ENCODE measurements around the gene ALKBH2. TPM values are rescaled to one million over a fixed set of nuclear protein-coding genes. Genes with fewer than 3 reads are reported as not detected.
A peak's percentile ranks its signal among the peaks of the same experiment; 100 is the strongest.

The ALKBH2 gene
- polyA plus RNA-seq, 4 donors: 4.2 to 17.8 (median 9.9) TPM

DNA sequence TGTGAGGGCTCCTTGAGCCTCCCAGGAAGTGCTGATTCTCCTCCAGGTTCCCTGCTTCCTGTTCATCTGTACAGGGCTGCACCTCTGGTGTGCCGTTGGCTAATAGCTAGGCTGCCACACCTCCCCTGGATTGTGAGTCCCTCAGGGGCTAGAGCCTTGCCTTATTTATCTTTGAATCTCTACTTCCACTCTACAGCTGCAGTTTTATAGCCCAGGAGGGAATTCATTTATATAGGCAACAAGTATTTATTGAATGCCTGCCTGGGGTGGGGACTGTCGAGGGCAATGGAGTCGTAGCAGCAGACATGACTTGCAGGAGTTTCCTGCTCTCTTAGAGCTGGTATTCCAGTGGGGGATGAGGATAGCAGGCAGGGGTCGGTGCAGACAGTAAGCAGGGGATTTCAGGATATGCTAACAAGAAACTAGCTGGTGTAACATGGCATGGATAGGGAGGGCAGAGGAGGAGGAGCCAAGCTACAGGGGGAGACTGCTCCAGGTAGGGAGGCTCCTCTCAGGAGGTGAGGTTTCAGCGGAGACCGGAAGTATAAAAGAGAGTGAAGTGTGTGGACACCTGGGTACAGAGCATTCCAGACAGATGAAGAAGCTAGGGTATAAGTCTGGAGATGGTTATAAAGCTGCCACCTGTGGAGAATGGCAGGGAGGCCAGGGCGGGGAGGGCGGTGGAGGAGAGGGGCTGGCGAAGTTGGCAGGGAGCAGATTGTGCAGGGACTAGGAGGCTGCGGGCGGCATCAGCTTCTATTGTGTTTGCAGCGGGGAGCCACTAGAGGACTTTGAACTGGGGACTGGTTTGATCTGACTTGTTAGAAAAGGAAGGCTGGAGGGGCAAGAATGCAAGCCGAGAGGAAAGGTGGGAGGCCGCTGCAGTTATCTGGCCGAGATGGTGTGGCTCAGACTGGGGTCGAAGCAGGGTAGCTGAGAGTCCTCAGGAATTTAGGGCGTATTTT lies 23.7 kb downstream of the ALKBH2 start:
- peaks cover 4 to 25% (median 14%) of the 10 kb centered on the region in 3 donors for H3K36me3 ChIP-seq (ENCODE audit: control insufficient read depth in 3 of 3, insufficient read depth in 2 of 3, low read depth in 1 of 3, low read length in 3 of 3)
- FAIRE-seq: no peak
- H3K4me1 ChIP-seq (ENCODE audit: control insufficient read depth in 3 of 3, insufficient read depth in 2 of 3, low read depth in 1 of 3, low read length in 2 of 3): peaks cover 0 to 31% (median 8%) of the 10 kb centered on the region in 3 donors
- WGBS, 3 donors: 19 to 57% (median 46%) methylated on average over 17 of the region's 17 CpGs
- H3K27me3 ChIP-seq (ENCODE audit: control insufficient read depth in 3 of 3, insufficient read depth in 3 of 3, low read length in 3 of 3): no peaks in the 10 kb centered on the region
- peak overlapping the region; percentile 76 to 86 (median 83) for H3K27ac ChIP-seq (ENCODE audit: low read depth in 1 of 3, low read length in 2 of 3)
- peak; percentile 92 for DNase-seq
- H3K9me3 ChIP-seq (ENCODE audit: control insufficient read depth in 2 of 2, insufficient read depth in 1 of 2, low read depth in 1 of 2, low read length in 1 of 2): peaks cover 0 to 4% of the 10 kb centered on the region in 2 donors
- peak overlapping the region in 2 of 3 donors; percentile 28 to 46 for H3K4me3 ChIP-seq (ENCODE audit: low read depth in 1 of 3, low read length in 3 of 3)

GRCh38 chr12:109065853-109066193 lies 27.4 kb downstream of the ALKBH2 start:
- H3K27ac ChIP-seq (ENCODE audit: low read depth in 1 of 3, low read length in 2 of 3): peak overlapping the region in 2 of 3 donors; percentile 27 to 57
- H3K36me3 ChIP-seq (ENCODE audit: control insufficient read depth in 3 of 3, insufficient read depth in 2 of 3, low read depth in 1 of 3, low read length in 3 of 3): peaks cover 2 to 39% (median 4%) of the 10 kb centered on the region in 3 donors
- no peaks in the 10 kb centered on the region for H3K27me3 ChIP-seq (ENCODE audit: control insufficient read depth in 3 of 3, insufficient read depth in 3 of 3, low read length in 3 of 3)
- no peak for FAIRE-seq
- 12 to 44% (median 22%) methylated on average over 1 of the region's 1 CpG for WGBS, 3 donors
- peaks cover 0 to 38% (median 8%) of the 10 kb centered on the region in 3 donors for H3K4me1 ChIP-seq (ENCODE audit: control insufficient read depth in 3 of 3, insufficient read depth in 2 of 3, low read depth in 1 of 3, low read length in 2 of 3)
- H3K4me3 ChIP-seq (ENCODE audit: low read depth in 1 of 3, low read length in 3 of 3): no peak overlapping the region
- peaks cover 0 to 7% of the 10 kb centered on the region in 2 donors for H3K9me3 ChIP-seq (ENCODE audit: control insufficient read depth in 2 of 2, insufficient read depth in 1 of 2, low read depth in 1 of 2, low read length in 1 of 2)
- DNase-seq: no peak

- peak; percentile 76 to 78 for DNase-seq
- H3K9me3 ChIP-seq (ENCODE audit: control insufficient read depth in 2 of 2, insufficient read depth in 1 of 2, low read depth in 1 of 2, low read length in 1 of 2): peaks cover 0 to 7% of the 10 kb centered on the region in 2 donors
- H3K4me1 ChIP-seq (ENCODE audit: control insufficient read depth in 3 of 3, insufficient read depth in 2 of 3, low read depth in 1 of 3, low read length in 2 of 3): peaks cover 0 to 35% (median 8%) of the 10 kb centered on the region in 3 donors
- peak overlapping the region; percentile 27 to 67 (median 39) for H3K27ac ChIP-seq (ENCODE audit: low read depth in 1 of 3, low read length in 2 of 3)
- FAIRE-seq: no peak
- WGBS, 3 donors: 21 to 66% (median 38%) methylated on average over 5 of the region's 5 CpGs
- no peaks in the 10 kb centered on the region for H3K27me3 ChIP-seq (ENCODE audit: control insufficient read depth in 3 of 3, insufficient read depth in 3 of 3, low read length in 3 of 3)
- H3K36me3 ChIP-seq (ENCODE audit: control insufficient read depth in 3 of 3, insufficient read depth in 2 of 3, low read depth in 1 of 3, low read length in 3 of 3): peaks cover 2 to 39% (median 5%) of the 10 kb centered on the region in 3 donors
- H3K4me3 ChIP-seq (ENCODE audit: low read depth in 1 of 3, low read length in 3 of 3): no peak overlapping the region
Measured at GRCh38 chr12:109065154-109065852, 28.0 kb downstream of the ALKBH2 start.

GRCh38 chr12:109064143-109064542 lies 29.1 kb downstream of the ALKBH2 start:
- peaks cover 2 to 44% (median 5%) of the 10 kb centered on the region in 3 donors for H3K36me3 ChIP-seq (ENCODE audit: control insufficient read depth in 3 of 3, insufficient read depth in 2 of 3, low read depth in 1 of 3, low read length in 3 of 3)
- peaks cover 0 to 29% (median 5%) of the 10 kb centered on the region in 3 donors for H3K4me1 ChIP-seq (ENCODE audit: control insufficient read depth in 3 of 3, insufficient read depth in 2 of 3, low read depth in 1 of 3, low read length in 2 of 3)
- H3K27ac ChIP-seq (ENCODE audit: low read depth in 1 of 3, low read length in 2 of 3): no peak overlapping the region
- H3K9me3 ChIP-seq (ENCODE audit: control insufficient read depth in 2 of 2, insufficient read depth in 1 of 2, low read depth in 1 of 2, low read length in 1 of 2): peaks cover 0 to 7% of the 10 kb centered on the region in 2 donors
- WGBS, 3 donors: 66 to 87% (median 72%) methylated on average over 3 of the region's 3 CpGs
- DNase-seq (no peak), FAIRE-seq (no peak)
- H3K27me3 ChIP-seq (ENCODE audit: control insufficient read depth in 3 of 3, insufficient read depth in 3 of 3, low read length in 3 of 3): no peaks in the 10 kb centered on the region
- H3K4me3 ChIP-seq (ENCODE audit: low read depth in 1 of 3, low read length in 3 of 3): no peak overlapping the region

- WGBS, 3 donors: 93 to 97% (median 94%) methylated on average over 6 of the region's 6 CpGs
- Histone ChIP-seq H3K27ac (ENCODE audit: low read depth in 1 of 3, low read length in 2 of 3) (no peak overlapping the region), H3K9me3 (ENCODE audit: control insufficient read depth in 2 of 2, insufficient read depth in 1 of 2, low read depth in 1 of 2, low read length in 1 of 2) (peaks cover 0 to 3% of the 10 kb centered on the region in 2 donors), H3K4me1 (ENCODE audit: control insufficient read depth in 3 of 3, insufficient read depth in 2 of 3, low read depth in 1 of 3, low read length in 2 of 3) (peaks cover 0 to 8% (median 0%) of the 10 kb centered on the region in 3 donors), H3K4me3 (ENCODE audit: low read depth in 1 of 3, low read length in 3 of 3) (no peak overlapping the region), H3K27me3 (ENCODE audit: control insufficient read depth in 3 of 3, insufficient read depth in 3 of 3, low read length in 3 of 3) (no peaks in the 10 kb centered on the region), H3K36me3 (ENCODE audit: control insufficient read depth in 3 of 3, insufficient read depth in 2 of 3, low read depth in 1 of 3, low read length in 3 of 3) (peaks cover 0 to 37% (median 4%) of the 10 kb centered on the region in 3 donors)
- DNase-seq: no peak
- no peak for FAIRE-seq
Measured at GRCh38 chr12:109058773-109059172, 34.5 kb downstream of the ALKBH2 start.

DNA sequence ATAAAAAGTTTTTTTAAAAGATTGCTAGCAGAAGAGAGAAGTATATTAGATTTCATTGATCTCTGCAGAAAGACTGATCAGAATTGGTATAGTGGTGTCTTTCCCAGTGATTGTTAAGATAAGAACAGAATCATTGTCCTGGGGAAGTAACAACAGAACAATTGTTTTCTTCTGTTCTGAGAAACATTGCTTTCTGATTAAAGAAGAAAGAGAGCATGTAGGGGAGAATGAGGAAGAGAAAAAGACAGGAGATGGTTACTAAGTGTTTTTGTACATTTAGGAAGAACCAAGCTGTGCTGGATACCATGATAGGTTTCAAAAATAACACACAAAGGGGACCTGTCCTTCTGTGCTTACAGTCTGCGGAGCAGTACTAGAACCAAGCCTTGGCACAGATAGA lies 35.9 kb downstream of the ALKBH2 start:
- Histone ChIP-seq H3K4me1 (ENCODE audit: control insufficient read depth in 3 of 3, insufficient read depth in 2 of 3, low read depth in 1 of 3, low read length in 2 of 3) (peaks cover 0 to 13% (median 0%) of the 10 kb centered on the region in 3 donors), H3K9me3 (ENCODE audit: control insufficient read depth in 2 of 2, insufficient read depth in 1 of 2, low read depth in 1 of 2, low read length in 1 of 2) (no peaks in the 10 kb centered on the region)

GRCh38 chr12:109056891-109057290 lies 36.4 kb downstream of the ALKBH2 start:
- no peak overlapping the region for H3K4me3 ChIP-seq (ENCODE audit: low read depth in 1 of 3, low read length in 3 of 3)
- DNase-seq: no peak
- H3K9me3 ChIP-seq (ENCODE audit: control insufficient read depth in 2 of 2, insufficient read depth in 1 of 2, low read depth in 1 of 2, low read length in 1 of 2): no peaks in the 10 kb centered on the region
- FAIRE-seq: no peak
- 84 to 86% (median 85%) methylated on average over 3 of the region's 3 CpGs for WGBS, 3 donors
- peaks cover 0 to 30% (median 4%) of the 10 kb centered on the region in 3 donors for H3K36me3 ChIP-seq (ENCODE audit: control insufficient read depth in 3 of 3, insufficient read depth in 2 of 3, low read depth in 1 of 3, low read length in 3 of 3)
- no peak overlapping the region for H3K27ac ChIP-seq (ENCODE audit: low read depth in 1 of 3, low read length in 2 of 3)
- H3K27me3 ChIP-seq (ENCODE audit: control insufficient read depth in 3 of 3, insufficient read depth in 3 of 3, low read length in 3 of 3): no peaks in the 10 kb centered on the region
- peaks cover 0 to 13% (median 0%) of the 10 kb centered on the region in 3 donors for H3K4me1 ChIP-seq (ENCODE audit: control insufficient read depth in 3 of 3, insufficient read depth in 2 of 3, low read depth in 1 of 3, low read length in 2 of 3)

More for the DNA sequence above, 35.9 kb downstream of the ALKBH2 start:
- DNase-seq (no peak), FAIRE-seq (no peak)
- Histone ChIP-seq H3K36me3 (ENCODE audit: control insufficient read depth in 3 of 3, insufficient read depth in 2 of 3, low read depth in 1 of 3, low read length in 3 of 3) (peaks cover 0 to 32% (median 4%) of the 10 kb centered on the region in 3 donors), H3K27me3 (ENCODE audit: control insufficient read depth in 3 of 3, insufficient read depth in 3 of 3, low read length in 3 of 3) (no peaks in the 10 kb centered on the region), H3K4me3 (ENCODE audit: low read depth in 1 of 3, low read length in 3 of 3) (no peak overlapping the region), H3K27ac (ENCODE audit: low read depth in 1 of 3, low read length in 2 of 3) (no peak overlapping the region)
- WGBS, 3 donors: 93 to 96% (median 94%) methylated on average over 1 of the region's 1 CpG

DNA sequence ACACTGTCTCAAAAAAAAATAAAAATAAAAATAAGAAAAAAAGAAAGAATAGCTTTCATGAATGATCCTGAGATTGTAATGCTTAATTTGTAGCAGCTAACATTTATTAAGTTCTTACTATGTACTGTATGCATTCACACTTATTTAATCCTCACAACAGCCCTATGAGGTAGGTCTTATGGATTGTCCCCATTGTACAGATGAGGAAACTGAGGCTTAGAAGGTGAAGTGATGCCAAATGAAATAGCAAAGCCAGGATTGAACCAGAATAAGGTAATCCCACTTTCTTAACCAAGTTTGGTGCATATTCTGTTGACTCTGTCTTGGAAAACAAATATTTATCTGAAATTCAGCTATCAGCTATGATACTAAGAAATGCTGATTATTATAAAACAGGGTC lies 38.8 kb downstream of the ALKBH2 start:
- H3K9me3 ChIP-seq (ENCODE audit: control insufficient read depth in 2 of 2, insufficient read depth in 1 of 2, low read depth in 1 of 2, low read length in 1 of 2): no peaks in the 10 kb centered on the region
- H3K4me3 ChIP-seq (ENCODE audit: low read depth in 1 of 3, low read length in 3 of 3): no peak overlapping the region
- peak overlapping the region; percentile 70 to 90 (median 85) for H3K27ac ChIP-seq (ENCODE audit: low read depth in 1 of 3, low read length in 2 of 3)
- H3K4me1 ChIP-seq (ENCODE audit: control insufficient read depth in 3 of 3, insufficient read depth in 2 of 3, low read depth in 1 of 3, low read length in 2 of 3): peaks cover 0 to 13% (median 0%) of the 10 kb centered on the region in 3 donors
- DNase-seq (no peak), FAIRE-seq (no peak)
- peaks cover 0 to 14% (median 2%) of the 10 kb centered on the region in 3 donors for H3K36me3 ChIP-seq (ENCODE audit: control insufficient read depth in 3 of 3, insufficient read depth in 2 of 3, low read depth in 1 of 3, low read length in 3 of 3)
- H3K27me3 ChIP-seq (ENCODE audit: control insufficient read depth in 3 of 3, insufficient read depth in 3 of 3, low read length in 3 of 3): no peaks in the 10 kb centered on the region

Data from small intestine (tissue), 7 donors.